HepG2 (cell line): Measurements from ENCODE around the gene EGR1. TPM values are rescaled to one million over a fixed set of nuclear protein-coding genes. Genes with fewer than 3 reads are reported as not detected.
A peak's percentile ranks its signal among the peaks of the same experiment; 100 is the strongest.

ENCODE experiments used
- GFI1 ChIP-seq: sonication (generic); formaldehyde crosslinking; IDR thresholded peaks from 2 replicates; pipeline ENCODE4 v1.5.0; 2020; ENCODE audit warnings: missing genetic modification reagents, mild to moderate bottlenecking, borderline replicate concordance
- HOXD1 ChIP-seq: sonication (generic); formaldehyde crosslinking; IDR thresholded peaks from 2 replicates; pipeline ENCODE4 v1.5.0; 2020; ENCODE audit warnings: missing genetic modification reagents
- MTF1 ChIP-seq: sonication (generic); formaldehyde crosslinking; IDR thresholded peaks from 2 replicates; pipeline ENCODE4 v1.5.0; 2020; ENCODE audit warnings: missing genetic modification reagents
- RFXANK ChIP-seq: IDR thresholded peaks from 2 replicates; pipeline ENCODE4 v1.6.1; 2016
- SALL1 ChIP-seq: sonication (generic); formaldehyde crosslinking; IDR thresholded peaks from 2 replicates; pipeline ENCODE4 v1.8.0; 2022; ENCODE audit warnings: mild to moderate bottlenecking, missing genetic modification reagents
- THAP7 ChIP-seq: sonication (generic); formaldehyde crosslinking; IDR thresholded peaks from 2 replicates; pipeline ENCODE4 v1.8.1; 2023; ENCODE audit warnings: mild to moderate bottlenecking, missing genetic modification reagents
- ZBED4 ChIP-seq: sonication (generic); formaldehyde crosslinking; IDR thresholded peaks from 2 replicates; pipeline ENCODE4 v1.4.0; 2020; ENCODE audit warnings: missing genetic modification reagents, borderline replicate concordance
- ZNF138 ChIP-seq: sonication (generic); formaldehyde crosslinking; IDR thresholded peaks from 2 replicates; pipeline ENCODE4 v1.5.0; 2020; ENCODE audit warnings: mild to moderate bottlenecking, low read depth, missing genetic modification reagents
- ZNF276 ChIP-seq: sonication (generic); formaldehyde crosslinking; IDR thresholded peaks from 2 replicates; pipeline ENCODE4 v1.4.0; 2020; ENCODE audit warnings: mild to moderate bottlenecking, low read depth, missing genetic modification reagents
- ZNF343 ChIP-seq: sonication (generic); formaldehyde crosslinking; IDR thresholded peaks from 2 replicates; pipeline ENCODE4 v1.4.0; 2020; ENCODE audit warnings: mild to moderate bottlenecking, missing genetic modification reagents
- ZNF468 ChIP-seq: sonication (generic); formaldehyde crosslinking; IDR thresholded peaks from 2 replicates; pipeline ENCODE4 v1.8.0; 2022; ENCODE audit warnings: mild to moderate bottlenecking, moderate library complexity, missing genetic modification reagents
- ZNF512 ChIP-seq: sonication (generic); formaldehyde crosslinking; IDR thresholded peaks from 2 replicates; pipeline ENCODE4 v1.4.0; 2020; ENCODE audit warnings: mild to moderate bottlenecking, missing genetic modification reagents
- ZNF703 ChIP-seq: sonication (generic); formaldehyde crosslinking; IDR thresholded peaks from 2 replicates; pipeline ENCODE4 v1.5.1; 2020; ENCODE audit warnings: missing genetic modification reagents, mild to moderate bottlenecking, moderate library complexity, borderline replicate concordance
- ZNF766 ChIP-seq: sonication (generic); formaldehyde crosslinking; IDR thresholded peaks from 2 replicates; pipeline ENCODE4 v1.5.0; 2020; ENCODE audit warnings: missing genetic modification reagents, borderline replicate concordance
- polyA plus RNA-seq, 8 experiments: library from polyadenylated mRNA; depleted of rRNA in 3 of 8; stranded (reverse) in 7 of 8; unstranded in 1 of 8; fragments of >200 nt; fragmentation: Illumina TruSeq in 4 of 8; extraction: Trizol in 4 of 8; gene quantifications; 2 replicates each; pipeline versions ENCODE4 v1.2.1 to v1.2.3, GENCODE V29; 2011 to 2016; ENCODE audit warnings: low read depth in 4 of 8, missing spikeins in 1 of 8, mixed read lengths in 1 of 8; ENCODE audit not compliant: insufficient read depth in 1 of 8
- total RNA-seq, 5 experiments: library from RNA; depleted of rRNA; stranded (reverse); fragments of >200 nt; fragmentation: Illumina TruSeq; extraction: Trizol; gene quantifications; 2 replicates each; pipeline ENCODE4 v1.2.3, GENCODE V29; 2016; ENCODE audit warnings: low read depth in 1 of 5

EGR1 gene
- total and polyA plus RNA-seq, 2 of the 13 experiments (the other 11 are each of a cell fraction or from before 2014, with no cell fraction given) = 4.1 to 4.5 TPM

GRCh38 chr5:138491669-138492559, 26.6 kb downstream of the EGR1 start (continued):
- TF ChIP-seq ZBED4 = peak; percentile 69; the same call in 1 of the 2 replicates
- peak; percentile 63; the same call in 1 of the 2 replicates for TF ChIP-seq SALL1 (CRISPR knock-in tag)
- 0 out of 2 replicates have a peak, but pooled peaks have one; percentile 25 for TF ChIP-seq ZNF343 (CRISPR knock-in tag)
- TF ChIP-seq ZNF468 (CRISPR knock-in tag) = no peak
- TF ChIP-seq ZNF703 = 0 out of 2 replicates have a peak, but pooled peaks have one; percentile 40
- TF ChIP-seq MTF1 (CRISPR knock-in tag) = peak; percentile 78; the same call in 1 of the 2 replicates
- no peak; the same call in 1 of the 2 replicates for TF ChIP-seq HOXD1 (CRISPR knock-in tag)
- no peak for TF ChIP-seq RFXANK (CRISPR knock-in tag)
- 0 out of 2 replicates have a peak, but pooled peaks have one; percentile 11 for TF ChIP-seq GFI1 (CRISPR knock-in tag)
- TF ChIP-seq ZNF276 (CRISPR knock-in tag) = 0 out of 2 replicates have a peak, but pooled peaks have one; percentile 37
- no peak for TF ChIP-seq ZNF138 (CRISPR knock-in tag)
- peak; percentile 36; the same call in 1 of the 2 replicates for TF ChIP-seq ZNF766 (CRISPR knock-in tag)
- TF ChIP-seq ZNF512 (CRISPR knock-in tag) = no peak
- TF ChIP-seq THAP7 (CRISPR knock-in tag) = 0 out of 2 replicates have a peak, but pooled peaks have one; percentile 30
